Middle frontal gyrus (tissue), 1 donor: ENCODE results near the gene NELFE.

Experiments
- DNase-seq: peaks from one replicate; pipeline ENCODE4 v3.0.0-alpha.2; 2015; ENCODE audit warnings: low spot score; ENCODE audit errors: extremely low spot score

The NELFE gene

GRCh38 chr6:31972709-31973350, 14.1 kb upstream of the NELFE start:
- no peak for DNase-seq

DNA sequence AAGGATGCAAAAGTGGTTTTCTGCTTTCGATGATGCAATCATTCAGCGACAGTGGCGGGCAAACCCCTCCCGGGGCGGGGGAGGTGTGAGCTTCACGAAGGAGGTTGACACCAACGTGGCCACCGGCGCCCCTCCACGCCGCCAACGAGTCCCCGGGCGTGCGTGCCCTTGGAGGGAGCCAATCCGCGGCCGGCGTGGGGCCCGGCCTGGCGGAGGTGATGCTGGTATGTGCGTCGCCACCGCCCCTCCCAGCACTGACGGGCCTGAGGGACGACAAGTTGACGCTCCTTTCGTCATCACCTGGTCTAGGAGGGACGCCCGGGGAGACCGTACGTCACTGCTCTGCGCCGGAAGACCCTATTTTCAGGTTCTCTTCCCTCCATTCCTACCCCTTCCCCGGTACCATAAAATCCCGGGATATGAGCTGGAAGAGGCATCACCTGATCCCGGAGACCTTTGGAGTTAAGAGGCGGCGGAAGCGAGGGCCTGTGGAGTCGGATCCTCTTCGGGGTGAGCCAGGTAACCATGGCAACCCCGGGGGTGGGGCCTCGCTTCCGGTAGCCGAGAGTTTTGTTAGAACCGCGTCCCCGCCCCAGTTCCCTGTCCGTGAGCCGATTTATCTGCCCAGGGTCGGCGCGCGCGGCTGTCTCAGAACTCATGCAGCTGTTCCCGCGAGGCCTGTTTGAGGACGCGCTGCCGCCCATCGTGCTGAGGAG, 13.4 kb upstream of the NELFE start, which contains the start of gene DXO:
DXO (minus strand) TSS at position 146 of the 716 bp plus-strand sequence. CDS start 463 bp downstream, outside the sequence.
- peak; percentile 90 for DNase-seq

GRCh38 chr6:31971279-31971992, 12.7 kb upstream of the NELFE start:
- peak; percentile 10 for DNase-seq

DNA sequence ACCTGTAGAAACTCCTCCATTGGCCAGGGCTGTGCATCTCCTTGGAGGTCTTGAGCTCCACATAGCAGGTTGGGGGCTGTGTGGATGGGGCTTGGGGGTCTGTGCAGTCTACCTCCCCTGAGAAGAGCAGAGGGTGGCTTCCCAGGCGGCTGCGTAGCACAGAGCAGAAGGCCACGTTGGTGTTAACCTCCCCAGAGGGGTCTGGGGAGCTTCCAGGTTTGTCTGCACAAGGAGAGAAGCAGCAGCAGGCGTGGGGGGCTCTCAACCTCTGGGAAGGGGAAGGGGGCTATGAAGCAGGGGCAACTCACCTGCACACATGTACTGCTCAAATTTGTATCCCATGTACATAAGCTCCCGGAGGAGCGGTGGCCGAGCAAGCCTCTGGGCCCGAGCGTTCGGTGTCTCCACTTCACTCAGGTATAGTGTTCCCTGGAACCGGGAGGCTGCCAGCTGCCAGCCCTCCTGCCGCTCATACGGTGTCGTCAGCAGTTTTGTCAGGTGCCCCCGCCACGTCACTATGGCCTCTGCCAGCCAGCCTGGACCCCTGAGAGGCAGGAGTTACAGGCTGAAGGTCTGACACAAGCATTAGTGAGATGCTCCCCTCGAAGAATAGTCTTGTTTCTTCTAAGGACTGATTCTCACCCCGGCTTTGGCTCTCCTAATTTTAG, 12.0 kb upstream of the NELFE start:
- DNase-seq = no peak

GRCh38 chr6:31969712-31970603, 11.2 kb upstream of the NELFE start:
- no peak for DNase-seq

GRCh38 chr6:31968791-31969711, 10.3 kb upstream of the NELFE start:
- no peak for DNase-seq

DNA sequence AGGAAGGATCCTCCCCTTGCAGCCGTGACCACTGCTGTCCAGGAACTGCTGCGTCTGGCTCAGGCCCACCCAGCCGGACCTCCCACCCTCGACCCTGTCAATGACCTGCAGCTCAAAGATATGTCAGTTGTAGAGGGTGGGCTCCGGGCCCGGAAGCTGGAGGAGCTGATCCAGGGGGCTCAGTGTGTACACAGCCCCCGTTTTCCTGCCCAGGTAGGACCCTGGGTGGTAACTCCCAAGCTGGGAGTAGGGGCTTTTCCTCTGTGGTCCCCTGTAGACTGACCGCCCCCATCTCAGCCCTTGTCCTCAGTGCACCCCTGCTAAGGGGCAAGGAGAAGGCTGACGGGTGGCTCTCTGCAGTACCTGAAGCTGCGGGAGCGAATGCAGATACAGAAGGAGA, 9.6 kb upstream of the NELFE start:
- DNase-seq = no peak

GRCh38 chr6:31967926-31968320, 9.2 kb upstream of the NELFE start:
- DNase-seq = no peak

DNA sequence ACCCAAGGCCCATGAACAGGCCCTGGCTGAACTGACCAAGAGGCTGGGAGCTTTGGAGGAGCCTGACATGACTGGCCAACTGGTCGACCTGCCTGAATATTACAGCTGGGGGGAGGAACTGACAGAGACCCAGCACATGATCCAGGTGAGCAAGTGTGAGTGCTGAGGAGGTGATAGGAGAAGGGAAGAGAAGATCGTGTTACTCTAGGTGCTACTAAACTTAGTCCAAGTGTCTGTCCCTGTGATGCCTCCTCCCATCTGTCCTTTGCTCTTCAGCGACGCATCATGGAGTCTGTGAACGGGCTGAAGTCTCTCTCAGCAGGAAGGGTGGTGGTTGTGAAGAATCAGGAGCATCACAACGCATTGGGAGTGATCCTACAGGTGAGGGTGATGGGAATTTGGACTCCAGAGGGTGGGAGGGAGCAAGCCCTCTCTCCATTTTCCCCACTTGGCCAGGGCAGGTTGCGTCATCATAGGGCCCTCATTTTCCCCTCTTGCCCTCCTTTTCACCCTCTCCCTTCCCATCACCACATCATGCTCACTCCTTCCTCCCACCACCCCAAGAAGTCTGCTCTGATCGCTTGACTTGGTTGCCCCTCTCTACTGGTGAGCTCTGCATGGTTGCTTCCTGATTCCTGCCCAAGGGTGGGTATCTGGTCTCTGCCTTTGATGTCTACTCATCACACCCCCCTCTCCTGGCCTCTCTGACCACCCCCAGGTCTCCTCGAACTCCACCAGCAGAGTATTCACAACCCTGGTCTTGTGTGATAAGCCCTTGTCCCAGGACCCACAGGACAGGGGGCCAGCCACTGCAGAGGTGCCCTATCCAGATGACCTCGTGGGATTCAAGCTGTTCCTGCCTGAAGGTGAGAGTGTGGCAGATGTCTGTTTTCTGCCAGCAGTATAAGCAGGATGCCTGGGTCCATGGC, 8.5 kb upstream of the NELFE start:
- no peak for DNase-seq

DNA sequence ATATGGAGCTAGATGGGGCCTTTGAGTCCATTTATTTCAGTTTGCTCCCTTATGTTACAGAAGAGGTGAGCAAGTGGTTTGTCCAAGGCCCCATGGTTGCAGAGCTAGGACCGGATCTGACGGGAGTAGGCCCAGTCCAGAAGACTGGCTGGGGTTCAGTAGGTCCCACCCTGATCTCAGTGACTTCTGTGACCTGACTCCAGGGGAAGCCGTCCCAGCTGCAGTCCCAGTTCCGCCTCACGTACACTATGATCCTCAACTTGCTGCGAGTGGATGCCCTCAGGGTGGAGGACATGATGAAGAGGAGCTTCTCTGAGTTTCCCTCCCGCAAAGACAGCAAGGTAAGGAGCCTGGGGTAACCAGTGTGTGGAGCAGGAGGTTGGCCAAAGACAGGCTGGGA, 7.7 kb upstream of the NELFE start:
- no peak for DNase-seq

- no peak for DNase-seq
These were observed 6.9 kb upstream of the NELFE start for GRCh38 chr6:31965700-31966099.

- DNase-seq = no peak
These were observed 5.2 kb upstream of the NELFE start for GRCh38 chr6:31963921-31964320.

DNA sequence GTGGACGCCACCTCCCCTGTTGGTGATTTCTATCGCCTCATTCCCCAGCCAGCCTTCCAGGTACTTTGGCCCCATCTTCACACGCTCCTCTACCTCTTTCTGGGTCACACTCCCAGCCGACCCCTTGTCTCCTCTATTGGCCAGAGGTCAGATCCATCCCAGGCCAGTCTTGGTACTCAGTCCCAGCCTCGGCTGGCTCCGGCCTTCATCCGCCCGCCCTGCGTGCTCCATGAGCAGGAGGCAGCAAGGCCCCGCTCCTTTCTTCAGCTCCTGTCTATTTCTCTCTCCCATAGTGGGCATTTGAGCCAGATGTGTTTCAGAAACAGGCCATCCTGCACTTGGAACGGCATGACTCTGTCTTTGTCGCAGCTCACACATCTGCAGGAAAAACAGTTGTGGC, 2.8 kb upstream of the NELFE start:
- DNase-seq = no peak

- DNase-seq = no peak
These were observed 395 bp downstream of the NELFE start for GRCh38 chr6:31958412-31958740.

- DNase-seq = no peak
These were observed 2.0 kb downstream of the NELFE start for GRCh38 chr6:31956796-31957195.

- no peak for DNase-seq
These were observed 4.3 kb downstream of the NELFE start for GRCh38 chr6:31954511-31954910.

GRCh38 chr6:31952890-31953289, 5.9 kb downstream of the NELFE start:
- no peak for DNase-seq

DNA sequence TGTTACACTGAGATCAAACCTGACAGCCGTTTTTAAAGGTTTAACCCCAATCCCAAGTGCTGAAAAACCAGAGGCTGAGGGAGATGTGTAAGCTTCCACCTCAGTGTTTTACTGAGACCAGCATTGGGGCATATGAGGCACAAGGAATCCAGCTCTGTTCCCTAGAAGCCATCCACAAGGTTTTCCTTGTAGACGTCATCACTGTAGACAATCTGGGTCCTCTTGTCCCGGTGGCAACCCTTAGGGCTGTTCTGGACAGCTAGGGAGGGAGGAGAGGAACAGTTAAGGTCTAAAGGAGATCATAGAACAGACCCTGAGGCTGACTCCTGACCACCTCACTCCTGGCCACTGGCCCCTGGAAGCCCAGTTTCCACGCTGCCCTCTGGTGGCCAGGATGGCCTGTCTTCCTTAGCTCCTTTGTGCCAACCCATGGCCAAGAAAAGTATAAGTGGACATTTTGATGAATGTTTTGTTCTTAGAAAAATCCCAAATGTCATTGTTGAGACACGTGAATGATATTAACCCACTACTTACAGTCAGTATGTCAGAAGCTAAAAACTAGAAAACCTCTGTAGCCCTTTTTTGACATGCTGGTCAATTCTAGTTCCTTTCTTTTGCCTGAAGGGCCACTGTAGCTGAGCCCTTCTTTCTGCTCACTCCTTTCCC, 6.5 kb downstream of the NELFE start:
- no peak for DNase-seq
